Activated naive CD4-positive, alpha-beta T cell (primary cell): ENCODE results near the gene SNTN.
"Not testable (repeated sequence)": the region's sequence is repeated elsewhere in the genome, so short reads cannot be mapped to it uniquely, and the experiment has no call there.

Source experiments
- DNase-seq, 4 experiments: peaks; one replicate each; lab custom pipeline; 2025; lab: John Stamatoyannopoulos, UW

The SNTN gene

GRCh38 chr3:63652066-63652725, at the start of gene SNTN:
Gene SNTN (plus strand): TSS chr3:63652675. CDS start chr3:63652688, 13 bp downstream.
- DNase-seq = no peak

- no peak for DNase-seq
Observed at GRCh38 chr3:63607716-63608115, 44.8 kb upstream of the SNTN start.

GRCh38 chr3:63609408-63609807, 43.1 kb upstream of the SNTN start:
- DNase-seq = no peak

GRCh38 chr3:63609834-63610233, 42.6 kb upstream of the SNTN start:
- DNase-seq = no peak

GRCh38 chr3:63611382-63611781, 41.1 kb upstream of the SNTN start:
- DNase-seq = no peak

GRCh38 chr3:63613561-63613960, 38.9 kb upstream of the SNTN start:
- DNase-seq = no peak

- no peak for DNase-seq
Observed at GRCh38 chr3:63617391-63617790, 35.1 kb upstream of the SNTN start.

- no peak for DNase-seq
Observed at GRCh38 chr3:63624941-63625560, 27.4 kb upstream of the SNTN start.

- no peak for DNase-seq
Observed at GRCh38 chr3:63631670-63632069, 20.8 kb upstream of the SNTN start.

- DNase-seq = no peak
Observed at GRCh38 chr3:63635186-63635585, 17.3 kb upstream of the SNTN start.

GRCh38 chr3:63639806-63640205, 12.7 kb upstream of the SNTN start:
- DNase-seq = no peak

GRCh38 chr3:63642488-63642887, 10.0 kb upstream of the SNTN start:
- DNase-seq = no peak

- DNase-seq = no peak
Observed at GRCh38 chr3:63644212-63644797, 8.2 kb upstream of the SNTN start.

GRCh38 chr3:63644928-63645781, 7.3 kb upstream of the SNTN start:
- not testable (repeated sequence) for DNase-seq

GRCh38 chr3:63654211-63654610, 1.7 kb downstream of the SNTN start:
- no peak for DNase-seq

GRCh38 chr3:63654931-63655330, 2.5 kb downstream of the SNTN start:
- no peak for DNase-seq

- DNase-seq = no peak
Observed at GRCh38 chr3:63655519-63655918, 3.0 kb downstream of the SNTN start.

GRCh38 chr3:63656786-63657185, 4.3 kb downstream of the SNTN start:
- DNase-seq = no peak

- DNase-seq = no peak
Observed at GRCh38 chr3:63661242-63661641, 8.8 kb downstream of the SNTN start.

GRCh38 chr3:63662011-63662410, 9.5 kb downstream of the SNTN start:
- DNase-seq = no peak

- DNase-seq = no peak
Observed at GRCh38 chr3:63662500-63662899, 10.0 kb downstream of the SNTN start.

- DNase-seq = no peak
Observed at GRCh38 chr3:63670544-63670943, 18.1 kb downstream of the SNTN start.

GRCh38 chr3:63673111-63673510, 20.6 kb downstream of the SNTN start:
- no peak for DNase-seq
